Neutrophil (primary cell): ENCODE results near the gene ZDHHC4.
A peak's percentile ranks its signal among the peaks of the same experiment; 100 is the strongest.

ENCODE experiments used
- H3K27ac ChIP-seq: fragments of 200-600 bp; sonication (generic); 2 replicates; pipeline ENCODE4 v1.5.1; 2016; ENCODE audit warnings: mild to moderate bottlenecking, moderate library complexity
- H3K27me3 ChIP-seq: fragments of 200-600 bp; sonication (generic); 2 replicates; pipeline ENCODE4 v1.6.0; 2016; ENCODE audit warnings: mild to moderate bottlenecking
- H3K36me3 ChIP-seq: fragments of 200-600 bp; sonication (generic); 2 replicates; pipeline ENCODE4 v1.5.1; 2017
- H3K4me1 ChIP-seq, 2 experiments: fragments of 200-600 bp in 1 of 2; sonication (generic) in 1 of 2; 1 replicate in 1 of 2; 2 replicates in 1 of 2; pipeline versions ENCODE4 v1.5.1 to v1.6.1; 2013 to 2016; ENCODE audit warnings: low read depth in 1 of 2, low read length in 1 of 2, mild to moderate bottlenecking in 1 of 2, moderate library complexity in 1 of 2; ENCODE audit not compliant: control insufficient read depth in 1 of 2, insufficient read depth in 1 of 2
- H3K4me3 ChIP-seq, 2 experiments: fragments of 200-600 bp in 1 of 2; sonication (generic) in 1 of 2; 1 replicate in 1 of 2; 2 replicates in 1 of 2; pipeline ENCODE4 v1.5.1; 2013 to 2016; ENCODE audit warnings: low read depth in 1 of 2, low read length in 1 of 2, mild to moderate bottlenecking in 1 of 2, moderate library complexity in 1 of 2
- H3K9me3 ChIP-seq: fragments of 200-600 bp; sonication (generic); 2 replicates; pipeline ENCODE4 v1.5.1; 2016
- CTCF ChIP-seq: fragments of 200-600 bp; sonication (generic); IDR thresholded peaks from 2 replicates; pipeline ENCODE4 v1.5.1; 2016; ENCODE audit warnings: antibody characterized with exemption

ZDHHC4 gene

GRCh38 chr7:6577369-6578113, at the start of gene ZDHHC4:
Gene ZDHHC4, plus strand, starts transcription at chr7:6577454. Its CDS starts 3,108 bp downstream, at chr7:6580562.
- H3K4me1 ChIP-seq, result peaks cover 0 to 5% of the 10 kb centered on the region in 2 experiments
- no peak for TF ChIP-seq CTCF

GRCh38 chr7:6528401-6529130, 48.7 kb upstream of the ZDHHC4 start:
- Histone ChIP-seq H3K36me3 (no peaks in the 10 kb centered on the region), H3K4me3 (no peak overlapping the region), H3K4me1 (peaks cover 10 to 14% of the 10 kb centered on the region in 2 experiments), H3K27me3 (peaks cover 97% of the 10 kb centered on the region), H3K27ac (no peak overlapping the region), H3K9me3 (no peaks in the 10 kb centered on the region)
- no peak for TF ChIP-seq CTCF

More at GRCh38 chr7:6577369-6578113, at the start of gene ZDHHC4:
- Histone ChIP-seq H3K27ac (peak within 1 kb of the TSS; percentile 77), H3K9me3 (no peaks in the 10 kb centered on the region), H3K4me3 (peak within 1 kb of the TSS; percentile 62 to 69), H3K27me3 (no peaks in the 10 kb centered on the region), H3K36me3 (peaks cover 24% of the 10 kb centered on the region)

GRCh38 chr7:6529643-6530042, 47.6 kb upstream of the ZDHHC4 start:
- Histone ChIP-seq H3K4me3 (no peak overlapping the region), H3K27ac (no peak overlapping the region), H3K4me1 (peaks cover 10 to 14% of the 10 kb centered on the region in 2 experiments), H3K36me3 (no peaks in the 10 kb centered on the region), H3K27me3 (peaks cover 100% of the 10 kb centered on the region), H3K9me3 (no peaks in the 10 kb centered on the region)
- no peak for TF ChIP-seq CTCF

GRCh38 chr7:6530626-6531491, 46.4 kb upstream of the ZDHHC4 start:
- peaks cover 100% of the 10 kb centered on the region for H3K27me3 ChIP-seq
- no peak for TF ChIP-seq CTCF

GRCh38 chr7:6531492-6532279, 45.6 kb upstream of the ZDHHC4 start:
- no peak for TF ChIP-seq CTCF
- Histone ChIP-seq H3K4me1 (peaks cover 8 to 12% of the 10 kb centered on the region in 2 experiments), H3K27me3 (peaks cover 100% of the 10 kb centered on the region), H3K9me3 (no peaks in the 10 kb centered on the region), H3K4me3 (no peak overlapping the region), H3K36me3 (no peaks in the 10 kb centered on the region), H3K27ac (no peak overlapping the region)

More at GRCh38 chr7:6530626-6531491, 46.4 kb upstream of the ZDHHC4 start:
- no peaks in the 10 kb centered on the region for H3K36me3 ChIP-seq
- H3K4me1 ChIP-seq, result peaks cover 10 to 14% of the 10 kb centered on the region in 2 experiments
- no peaks in the 10 kb centered on the region for H3K9me3 ChIP-seq
- no peak overlapping the region for H3K27ac ChIP-seq
- H3K4me3 ChIP-seq, result peak overlapping the region; percentile 12 to 49
